ENCODE measurements around the gene TMEM14A. TPM values are rescaled to one million over a fixed set of nuclear protein-coding genes. Genes with fewer than 3 reads are reported as not detected.

Gene TMEM14A
- total RNA-seq, 1 experiment from 2014 or later = 7.3 TPM

- Histone ChIP-seq H3K4me2 (ENCODE audit: insufficient read depth, insufficient read length, low read length) (no peak overlapping the region), H2AFZ (ENCODE audit: low read length) (no peak overlapping the region), H3K9ac (ENCODE audit: extremely low read depth, insufficient read length, low read length) (no peak overlapping the region), H3K79me2 (ENCODE audit: insufficient read depth, low read length) (no peaks in the 10 kb centered on the region), H3K4ac (ENCODE audit: low read depth, low read length) (no peak overlapping the region), H3K27me3 (ENCODE audit: insufficient read depth, low read length) (no peaks in the 10 kb centered on the region), H2AK5ac (ENCODE audit: insufficient read length, low read length) (no peak overlapping the region), H3K23me2 (ENCODE audit: insufficient read length, low read depth, low read length, poor library complexity, severe bottlenecking) (no peaks in the 10 kb centered on the region), H4K91ac (ENCODE audit: insufficient read length, low read depth, low read length) (no peak overlapping the region), H3K9me3 (ENCODE audit: control insufficient read depth, low read depth, low read length) (no peaks in the 10 kb centered on the region), H2BK120ac (ENCODE audit: low read depth, low read length, poor library complexity, severe bottlenecking) (no peak overlapping the region), H3K79me1 (ENCODE audit: insufficient read depth, low read depth, low read length, poor library complexity, severe bottlenecking) (no peaks in the 10 kb centered on the region), H2BK5ac (ENCODE audit: insufficient read length, low read length) (no peak overlapping the region), H3K4me1 (ENCODE audit: insufficient read depth, low read length) (no peaks in the 10 kb centered on the region), H2BK20ac (ENCODE audit: low read depth, low read length, poor library complexity, severe bottlenecking) (no peak overlapping the region), H3K56ac (ENCODE audit: insufficient read length, low read depth, low read length) (no peak overlapping the region), H4K8ac (replicated peaks; ENCODE audit: insufficient read length, low read depth, low read length) (no peak overlapping the region), H3K23ac (ENCODE audit: insufficient read length, low read depth, low read length) (no peak overlapping the region), H3T11ph (ENCODE audit: low read length) (no peak overlapping the region), H4K20me1 (ENCODE audit: control insufficient read depth, insufficient read depth, insufficient read length) (no peaks in the 10 kb centered on the region), H3K27ac (ENCODE audit: insufficient read length, low read depth, low read length) (no peak overlapping the region), H3K18ac (ENCODE audit: insufficient read length, low read depth, low read length) (no peak overlapping the region), H3K14ac (ENCODE audit: insufficient read depth, low read length) (no peak overlapping the region), H4K5ac (ENCODE audit: insufficient read length, low read depth, low read length) (no peak overlapping the region), H2BK12ac (ENCODE audit: insufficient read length, low read depth, low read length) (no peak overlapping the region), H2BK15ac (ENCODE audit: low read depth, low read length) (no peak overlapping the region)
- Mint-ChIP-seq H3K27me3 (ENCODE audit: low read depth) (peaks cover 2% of the 10 kb centered on the region; the same call in 1 of the 2 replicates), H3K4me1 (peaks cover 27 to 32% of the 10 kb centered on the region in 2 experiments), H3K27ac (no peak overlapping the region), H3K4me3 (no peak overlapping the region), H3K9me3 (no peaks in the 10 kb centered on the region), H3K36me3 (ENCODE audit: insufficient read depth in 1 of 3, low read depth in 3 of 3) (no peaks in the 10 kb centered on the region)
- TF ChIP-seq, protein P1, sequence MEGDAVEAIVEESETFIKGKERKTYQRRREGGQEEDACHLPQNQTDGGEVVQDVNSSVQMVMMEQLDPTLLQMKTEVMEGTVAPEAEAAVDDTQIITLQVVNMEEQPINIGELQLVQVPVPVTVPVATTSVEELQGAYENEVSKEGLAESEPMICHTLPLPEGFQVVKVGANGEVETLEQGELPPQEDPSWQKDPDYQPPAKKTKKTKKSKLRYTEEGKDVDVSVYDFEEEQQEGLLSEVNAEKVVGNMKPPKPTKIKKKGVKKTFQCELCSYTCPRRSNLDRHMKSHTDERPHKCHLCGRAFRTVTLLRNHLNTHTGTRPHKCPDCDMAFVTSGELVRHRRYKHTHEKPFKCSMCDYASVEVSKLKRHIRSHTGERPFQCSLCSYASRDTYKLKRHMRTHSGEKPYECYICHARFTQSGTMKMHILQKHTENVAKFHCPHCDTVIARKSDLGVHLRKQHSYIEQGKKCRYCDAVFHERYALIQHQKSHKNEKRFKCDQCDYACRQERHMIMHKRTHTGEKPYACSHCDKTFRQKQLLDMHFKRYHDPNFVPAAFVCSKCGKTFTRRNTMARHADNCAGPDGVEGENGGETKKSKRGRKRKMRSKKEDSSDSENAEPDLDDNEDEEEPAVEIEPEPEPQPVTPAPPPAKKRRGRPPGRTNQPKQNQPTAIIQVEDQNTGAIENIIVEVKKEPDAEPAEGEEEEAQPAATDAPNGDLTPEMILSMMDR (conservative IDR thresholded peaks at IDR 0.05) = no peak
- WGBS (ENCODE audit: extremely low coverage, insufficient read length, low lambda C conversion rate) = no CpG with 5 or more reads among the region's 2 CpGs
- no peak for DNase-seq
These were observed 55.3 kb downstream of the TMEM14A start for GRCh38 chr6:52726193-52726542.
